GM18520 (cell line): Measurements from ENCODE around the gene GLIPR2.
A peak's percentile ranks its signal among the peaks of the same experiment; 100 is the strongest.
"Not testable (repeated sequence)": the region's sequence is repeated elsewhere in the genome, so short reads cannot be mapped to it uniquely, and the experiment has no call there.

Experiments used
- ATAC-seq: cut with Tn5 transposase; IDR thresholded peaks from one replicate; pipeline ENCODE4 v1.9.1; 2021; ENCODE audit not compliant: unreplicated experiment

The GLIPR2 gene, protein sequence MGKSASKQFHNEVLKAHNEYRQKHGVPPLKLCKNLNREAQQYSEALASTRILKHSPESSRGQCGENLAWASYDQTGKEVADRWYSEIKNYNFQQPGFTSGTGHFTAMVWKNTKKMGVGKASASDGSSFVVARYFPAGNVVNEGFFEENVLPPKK

GRCh38 chr9:36136272-36136893, at the start of gene GLIPR2:
TSS of gene GLIPR2 (plus strand) at chr9:36136733. CDS start at chr9:36136779, 46 bp downstream.
- ATAC-seq, result peak; percentile 90

DNA sequence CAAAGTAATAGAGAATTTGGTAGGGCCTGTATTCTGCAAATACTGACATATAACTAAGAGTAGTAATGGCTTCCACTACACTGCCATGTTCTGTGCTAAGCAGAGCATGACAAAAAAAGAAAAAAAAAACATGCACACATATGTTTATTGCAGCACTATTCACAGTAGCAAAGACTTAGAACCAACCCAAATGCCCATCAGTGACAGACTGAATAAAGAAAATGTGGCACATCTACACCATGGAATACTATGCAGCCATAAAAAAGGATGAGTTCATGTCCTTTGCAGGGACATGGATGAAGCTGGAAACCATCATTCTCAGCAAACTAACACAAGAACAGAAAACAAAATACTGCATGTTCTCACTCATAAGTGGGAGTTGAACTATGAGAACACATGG, 49.5 kb upstream of the GLIPR2 start:
- not testable (repeated sequence) for ATAC-seq

DNA sequence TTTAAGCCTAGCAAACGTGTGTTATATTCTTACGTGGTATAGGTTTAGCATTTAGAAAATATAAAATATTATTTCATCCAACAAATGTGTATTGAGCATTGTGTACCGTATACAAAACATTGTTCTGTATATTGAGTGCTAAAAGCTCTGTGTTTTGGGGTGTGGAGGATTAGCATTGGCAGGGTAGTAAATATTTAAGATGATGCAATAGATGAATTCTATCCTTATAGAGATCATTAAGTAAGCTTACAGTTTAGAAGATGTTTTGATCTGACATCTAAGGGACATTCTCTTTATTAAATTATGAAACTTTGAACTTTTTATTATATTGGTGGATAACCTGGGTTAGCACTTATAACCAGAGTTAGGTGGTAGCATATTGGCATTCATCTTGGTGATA, 48.5 kb upstream of the GLIPR2 start:
- no peak for ATAC-seq

DNA sequence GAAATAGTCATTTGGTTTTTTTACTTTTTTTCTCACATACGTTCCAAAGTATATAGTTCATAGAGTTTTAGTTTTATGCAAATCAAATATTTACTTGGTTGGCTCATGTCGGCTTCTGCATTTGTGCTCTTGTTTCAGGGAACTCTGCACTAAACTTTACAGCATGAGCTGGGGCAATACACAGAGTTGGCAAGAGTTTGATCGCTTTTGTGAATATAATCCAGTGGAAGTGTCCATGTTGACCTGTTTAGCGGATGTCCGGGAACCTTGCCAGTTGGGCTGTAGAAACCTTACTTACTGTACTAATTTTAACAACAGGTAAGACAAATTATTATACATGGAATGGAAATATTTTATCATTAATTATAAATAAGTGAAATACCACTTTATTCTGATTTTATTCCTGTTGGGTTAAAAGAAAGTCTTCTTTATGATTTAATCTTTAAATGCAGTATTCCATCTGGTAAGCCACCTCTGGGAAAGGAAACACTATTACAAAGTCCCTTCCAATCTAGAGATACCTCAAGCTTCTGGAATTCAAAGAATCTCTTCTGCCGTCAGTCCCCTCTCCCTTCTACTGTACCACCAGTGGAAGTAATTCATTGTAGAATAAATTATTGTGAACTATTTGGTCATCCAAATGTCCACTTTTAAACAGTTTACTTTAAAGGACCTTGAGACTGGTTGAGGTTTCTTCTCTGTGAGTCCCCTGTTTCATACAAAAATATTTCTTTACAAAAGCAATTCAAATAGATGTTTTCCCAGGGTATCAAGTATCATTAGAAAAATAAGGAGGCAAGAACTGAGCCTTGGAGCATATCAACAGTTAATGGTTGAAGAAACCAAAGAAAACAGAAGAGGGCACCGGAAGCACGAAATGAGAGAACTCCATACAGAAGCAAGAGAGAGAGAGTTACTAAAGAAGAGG, 45.2 kb upstream of the GLIPR2 start:
- no peak for ATAC-seq

DNA sequence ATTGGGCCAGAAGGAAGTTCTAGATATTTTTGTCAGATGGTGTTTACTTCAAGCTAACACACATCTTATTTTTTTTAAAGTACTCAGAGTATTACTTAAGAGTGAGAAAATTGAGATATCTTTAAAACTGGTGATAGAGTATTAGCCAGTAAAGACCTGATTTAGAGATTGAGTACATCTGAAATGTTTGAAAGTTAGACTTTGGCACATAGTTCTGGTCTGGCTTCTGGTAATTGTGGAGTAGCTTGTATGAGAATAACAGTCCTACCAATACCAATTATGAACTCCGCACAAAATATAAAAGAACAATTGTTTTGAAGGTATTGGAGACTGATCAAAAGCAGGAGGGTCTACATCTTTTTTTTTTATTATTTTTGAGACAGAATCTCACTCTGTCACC, 44.5 kb upstream of the GLIPR2 start:
- ATAC-seq, result no peak

DNA sequence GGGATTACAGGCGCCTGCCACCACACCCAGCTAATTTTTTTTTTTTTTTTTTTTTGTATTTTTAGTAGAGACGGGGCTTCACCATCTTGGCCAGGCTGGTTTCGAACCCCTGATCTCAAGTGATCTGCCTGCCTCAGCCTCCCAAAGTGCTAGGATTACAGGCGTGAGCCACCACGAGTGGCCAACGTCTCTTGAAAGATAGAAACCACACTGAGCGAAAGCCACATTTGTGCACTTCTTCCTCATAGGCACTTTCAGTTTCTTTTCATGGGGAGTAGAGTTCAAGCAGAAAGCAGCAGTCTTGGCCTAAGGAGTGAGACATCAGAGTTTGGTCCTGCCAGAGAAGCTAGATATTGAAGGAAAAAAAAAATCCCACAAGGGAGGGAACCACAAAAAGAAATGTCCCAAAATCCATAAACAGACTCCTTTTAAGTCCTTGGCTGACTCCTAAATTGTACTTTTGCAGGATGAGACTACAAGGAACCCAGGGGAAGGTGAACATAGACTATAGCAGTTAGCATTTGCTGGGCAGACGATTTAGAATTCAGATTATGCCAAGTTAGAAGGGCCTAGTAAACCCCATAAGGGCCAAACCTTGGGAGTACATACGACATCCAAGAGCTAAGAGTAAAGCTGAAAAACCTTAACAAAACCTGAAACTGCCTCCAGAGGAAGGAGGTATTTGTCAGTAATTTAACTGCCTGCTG, 43.9 kb upstream of the GLIPR2 start:
- no peak for ATAC-seq

- ATAC-seq, result no peak
These were observed 43.1 kb upstream of the GLIPR2 start for GRCh38 chr9:36093384-36093783.

DNA sequence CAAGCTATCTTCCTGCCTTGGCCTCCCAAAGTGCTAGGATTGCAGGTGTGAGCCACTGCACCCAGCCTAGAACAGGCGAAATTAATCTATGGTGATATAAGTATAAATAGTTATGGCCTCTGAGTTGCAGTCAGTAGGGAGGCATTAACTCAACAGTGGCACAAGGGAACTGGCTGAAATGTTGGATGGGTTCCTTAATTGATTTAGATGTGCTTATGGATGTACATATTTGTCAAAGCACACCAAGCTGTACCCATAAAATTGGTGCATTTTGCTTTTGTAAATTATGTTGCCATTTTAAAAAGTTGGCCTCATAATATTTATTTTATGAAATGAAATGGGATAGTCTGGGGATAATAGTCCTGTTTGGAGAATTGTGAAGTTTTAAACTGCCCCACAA, 36.8 kb upstream of the GLIPR2 start:
- no peak for ATAC-seq

- no peak for ATAC-seq
These were observed 36.0 kb upstream of the GLIPR2 start for GRCh38 chr9:36100532-36100931.

DNA sequence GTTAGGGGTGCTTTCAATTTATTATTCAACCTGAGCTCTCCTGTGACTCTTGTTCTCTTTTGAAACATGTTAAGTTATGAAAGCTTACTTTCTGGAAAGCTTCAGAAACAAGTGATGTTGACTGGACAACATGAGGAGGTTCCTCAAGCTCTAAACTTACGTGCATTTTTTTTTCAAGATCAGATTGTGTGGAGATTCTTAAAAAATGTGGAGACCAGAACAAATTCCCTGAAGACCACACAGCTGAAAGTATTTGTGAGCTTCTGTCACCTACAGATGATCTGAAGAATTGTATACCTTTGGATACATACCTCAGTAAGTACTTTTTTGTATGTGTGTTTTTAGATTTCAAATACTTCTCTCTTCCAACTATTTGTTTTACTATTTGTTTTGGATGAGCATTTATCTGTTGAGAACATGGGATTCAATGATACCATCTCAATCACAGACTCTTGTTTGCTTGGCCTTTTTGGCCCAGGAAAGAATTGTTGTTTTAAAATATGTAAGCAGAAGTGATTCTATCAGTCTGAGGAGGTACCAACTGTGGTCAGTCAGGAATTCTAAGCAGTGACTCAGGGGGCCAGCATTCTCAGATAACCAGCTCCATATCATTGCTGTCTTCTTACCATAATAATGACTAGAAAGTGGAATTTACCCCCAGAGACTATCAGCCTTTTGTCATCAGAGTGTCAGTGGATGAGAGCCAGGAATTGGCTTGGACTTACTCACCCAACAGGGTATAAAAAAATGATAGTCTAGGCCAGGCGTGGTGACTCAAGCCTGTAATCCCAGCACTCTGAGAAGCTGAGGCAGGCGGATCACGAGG, 34.4 kb upstream of the GLIPR2 start:
- no peak for ATAC-seq

DNA sequence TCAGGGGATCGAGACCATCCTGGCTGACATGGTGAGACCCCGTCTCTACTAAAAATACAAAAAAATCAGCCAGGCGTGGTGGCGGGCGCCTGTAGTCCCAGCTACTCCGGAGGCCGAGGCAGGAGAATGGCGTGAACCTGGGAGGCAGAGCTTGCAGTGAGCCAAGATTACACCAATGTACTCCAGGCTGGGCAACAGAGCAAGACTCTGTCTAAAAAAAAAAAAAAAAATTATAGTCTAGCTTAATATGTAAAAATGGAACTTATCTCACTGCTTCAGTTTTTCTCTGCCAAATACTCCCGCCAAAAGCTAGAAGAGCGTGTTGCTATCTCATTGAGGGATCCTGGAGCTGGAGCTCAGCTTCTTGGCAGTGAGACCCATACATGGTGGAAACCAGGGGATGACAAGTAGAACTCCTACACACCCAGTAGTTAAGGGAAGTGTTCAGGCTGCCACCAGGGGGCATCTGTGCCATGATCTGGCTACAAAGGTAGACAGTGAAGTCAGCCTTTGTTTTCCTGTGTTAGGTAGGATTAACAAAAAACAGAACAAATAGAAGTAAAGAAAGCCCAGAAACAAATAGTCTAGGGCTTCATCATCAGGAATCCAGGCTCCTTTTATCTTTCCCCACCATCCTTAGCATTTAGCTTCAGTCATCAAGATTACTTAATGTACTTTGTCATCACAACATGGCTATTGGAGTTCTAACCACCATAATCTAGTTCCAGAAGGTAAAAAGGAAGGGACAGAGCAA, 33.6 kb upstream of the GLIPR2 start:
- no peak for ATAC-seq

DNA sequence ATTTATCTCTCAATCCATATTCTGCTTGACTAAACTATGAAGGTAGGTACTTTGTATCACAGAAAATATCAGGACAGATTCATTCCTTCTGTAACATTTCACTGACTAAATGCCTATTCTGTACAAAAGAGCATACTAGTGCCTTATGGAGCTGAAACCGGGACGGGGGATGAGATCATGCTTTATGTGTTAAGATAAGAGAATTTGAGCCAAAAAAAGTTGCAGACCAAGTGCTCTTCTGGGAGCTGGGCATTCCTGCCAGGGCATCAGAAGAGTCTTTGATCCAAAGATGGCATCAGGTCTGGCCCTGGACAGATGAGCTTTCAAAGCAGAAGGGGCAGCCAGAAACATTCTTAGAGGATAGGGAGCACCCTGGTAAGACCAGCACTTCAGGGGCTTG, 27.5 kb upstream of the GLIPR2 start:
- no peak for ATAC-seq

DNA sequence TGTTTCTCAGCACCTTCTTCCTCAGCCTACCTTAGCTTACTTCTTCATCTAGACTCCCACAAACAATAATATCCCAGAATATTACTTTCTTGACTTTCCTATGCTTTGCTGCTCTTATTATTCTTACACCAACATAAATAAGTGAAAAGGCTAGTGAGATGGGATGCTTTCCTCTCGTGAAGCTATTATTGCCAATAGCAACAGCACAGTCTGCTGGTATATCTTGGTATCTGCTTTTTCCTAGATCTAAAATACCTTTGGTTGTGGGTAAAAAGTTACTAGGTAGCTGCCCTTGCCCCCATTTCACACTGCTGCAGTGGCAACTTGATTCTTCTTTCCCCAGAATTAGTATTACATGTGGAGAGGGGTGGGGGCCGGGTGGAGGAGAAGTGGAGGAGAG, 26.1 kb upstream of the GLIPR2 start:
- ATAC-seq, result no peak

DNA sequence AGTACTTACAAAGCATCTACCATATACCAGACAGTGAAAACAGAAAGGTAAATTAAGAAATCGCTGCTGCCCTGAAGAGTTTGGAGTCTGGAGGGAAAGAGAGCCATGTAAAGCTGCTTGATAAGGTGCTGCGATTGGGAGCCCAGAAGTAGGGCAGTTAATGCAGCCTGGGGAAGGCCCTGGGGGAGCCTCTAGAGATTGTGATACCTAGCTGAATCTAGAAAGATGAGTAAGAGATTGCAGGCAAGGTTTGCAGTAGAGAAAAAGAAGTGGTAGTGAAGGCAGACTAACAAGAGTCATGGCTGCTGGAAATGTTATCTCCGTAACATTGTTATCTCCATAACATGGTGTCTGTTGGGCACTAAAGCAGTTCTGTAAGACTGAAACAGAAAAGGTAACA, 24.0 kb upstream of the GLIPR2 start:
- no peak for ATAC-seq

DNA sequence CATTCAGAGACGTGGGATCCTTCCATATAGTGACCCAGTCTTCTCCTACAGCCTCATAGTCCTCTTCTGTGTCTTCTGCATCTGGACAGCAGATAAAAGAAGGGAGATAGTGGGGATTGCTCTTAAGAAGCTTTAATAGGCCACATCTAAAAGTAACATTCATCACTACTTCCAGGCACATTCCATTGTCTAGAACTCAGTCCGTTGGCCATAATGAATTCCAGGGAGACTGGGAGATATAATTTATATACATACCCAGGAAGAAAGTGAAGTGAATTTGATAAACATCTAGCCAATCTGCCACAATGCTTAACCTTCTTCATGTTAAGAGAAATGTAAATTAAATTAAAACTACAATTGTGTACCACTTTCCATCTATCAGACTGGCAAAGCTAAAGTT, 22.5 kb upstream of the GLIPR2 start:
- ATAC-seq, result no peak

DNA sequence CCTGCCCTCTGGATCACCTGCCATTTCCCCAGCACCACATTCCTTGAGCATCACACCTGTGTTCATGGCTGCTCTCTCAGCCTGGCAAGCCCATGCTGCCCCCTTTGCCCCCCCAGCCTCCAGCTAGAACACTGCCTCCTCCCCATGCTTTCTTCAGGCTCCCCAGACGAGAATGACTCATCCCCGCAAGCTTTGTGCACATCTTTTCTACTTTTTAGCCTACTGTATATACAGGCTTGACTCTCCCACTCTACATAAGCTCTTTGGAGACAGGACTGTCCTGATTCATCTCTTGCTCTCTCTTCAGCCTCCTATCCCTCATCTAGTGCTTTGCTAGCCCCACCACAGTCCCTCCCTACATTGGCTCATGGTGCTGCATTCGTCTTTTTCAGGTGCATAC, 19.9 kb upstream of the GLIPR2 start:
- no peak for ATAC-seq

DNA sequence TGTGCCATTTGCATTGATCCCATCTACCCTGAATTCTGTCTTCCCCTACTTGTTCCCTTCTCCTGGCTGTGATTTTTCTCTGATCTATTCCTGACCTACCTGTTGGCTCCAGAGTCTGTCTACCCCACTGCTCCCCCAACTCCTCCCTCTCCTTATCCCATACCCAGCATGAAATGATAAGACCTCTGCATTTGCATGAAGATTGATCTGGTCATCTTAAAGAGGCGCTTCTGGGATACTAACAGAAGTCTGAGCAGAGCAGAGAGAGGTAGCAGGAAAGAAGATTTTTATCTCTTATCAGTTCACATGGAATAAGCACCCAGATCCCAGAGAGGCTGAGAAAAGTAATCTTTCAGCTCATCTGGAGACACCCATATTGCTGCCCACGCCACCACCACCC, 18.3 kb upstream of the GLIPR2 start:
- ATAC-seq, result no peak

DNA sequence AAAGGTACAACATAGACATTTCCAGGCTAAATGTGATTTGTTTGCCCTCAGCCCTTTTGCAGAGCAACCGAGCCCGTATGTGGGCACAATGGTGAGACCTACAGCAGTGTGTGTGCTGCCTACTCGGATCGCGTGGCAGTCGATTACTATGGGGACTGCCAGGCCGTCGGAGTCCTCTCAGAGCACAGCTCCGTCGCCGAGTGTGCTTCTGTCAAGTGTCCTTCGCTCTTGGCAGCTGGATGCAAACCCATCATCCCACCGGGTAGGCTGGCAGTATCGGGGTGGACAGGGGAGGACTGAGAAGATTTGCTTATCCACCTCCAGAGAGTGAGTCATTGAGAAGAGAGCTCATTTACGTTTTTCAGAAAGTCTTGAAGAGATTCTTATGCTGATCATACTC, 17.8 kb upstream of the GLIPR2 start:
- ATAC-seq, result no peak

- no peak for ATAC-seq
These were observed 17.1 kb upstream of the GLIPR2 start for GRCh38 chr9:36119476-36119875.

- no peak for ATAC-seq
These were observed 15.8 kb upstream of the GLIPR2 start for GRCh38 chr9:36120705-36121104.
